Activated T-cell treated with anti-CD3 and anti-CD28 coated beads, Interleukin-2, amount 50 U/mL, for 1 hour (primary cell): ENCODE measurements around the gene ETF1.

Source experiments
- DNase-seq: peaks from one replicate; pipeline ENCODE4 v3.0.0-alpha.2; 2020

ETF1 gene

DNA sequence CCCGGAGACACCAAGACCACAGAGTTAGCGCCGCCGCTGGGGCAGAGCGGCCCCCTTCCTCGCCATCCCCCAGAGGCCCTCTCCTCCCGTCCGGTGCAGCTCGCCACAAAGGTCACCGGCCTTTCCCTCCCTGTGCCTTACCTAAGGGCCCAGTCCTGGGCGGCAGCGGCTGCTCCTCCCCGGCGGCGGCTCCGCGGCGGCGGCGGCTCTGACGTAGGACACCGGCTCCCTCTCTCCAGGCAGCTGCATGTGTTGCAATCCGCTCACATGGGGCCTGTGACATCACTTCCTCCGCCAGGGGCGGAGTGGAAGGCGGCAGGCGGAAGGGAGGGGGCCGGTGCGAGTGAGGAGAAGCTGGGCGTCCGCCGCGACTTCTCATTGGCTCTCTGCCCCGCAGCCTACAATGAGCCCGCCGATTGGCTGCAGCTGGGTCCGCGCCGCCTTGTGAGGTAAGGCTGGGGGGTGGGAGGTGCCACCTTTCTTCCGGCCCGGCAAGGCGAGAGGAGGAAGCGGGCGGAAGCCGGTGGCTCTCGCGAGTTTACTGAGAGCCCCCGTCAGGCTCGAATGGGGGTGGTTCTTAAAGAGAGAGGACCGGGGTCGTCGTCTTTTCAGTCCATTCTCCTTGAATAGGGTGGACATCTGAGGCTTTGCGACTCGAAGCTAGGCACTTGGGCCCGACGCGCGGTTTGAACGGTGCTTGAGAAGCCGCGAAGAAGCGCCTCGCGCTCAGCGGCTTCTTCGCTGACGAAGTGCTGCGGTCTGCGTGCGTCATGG, at the start of gene ETF1:
Gene ETF1 (minus strand): TSS at position 281 of the 774 bp plus-strand sequence. CDS start 318 bp downstream, outside the sequence.
- DNase-seq = peak; percentile 98

DNA sequence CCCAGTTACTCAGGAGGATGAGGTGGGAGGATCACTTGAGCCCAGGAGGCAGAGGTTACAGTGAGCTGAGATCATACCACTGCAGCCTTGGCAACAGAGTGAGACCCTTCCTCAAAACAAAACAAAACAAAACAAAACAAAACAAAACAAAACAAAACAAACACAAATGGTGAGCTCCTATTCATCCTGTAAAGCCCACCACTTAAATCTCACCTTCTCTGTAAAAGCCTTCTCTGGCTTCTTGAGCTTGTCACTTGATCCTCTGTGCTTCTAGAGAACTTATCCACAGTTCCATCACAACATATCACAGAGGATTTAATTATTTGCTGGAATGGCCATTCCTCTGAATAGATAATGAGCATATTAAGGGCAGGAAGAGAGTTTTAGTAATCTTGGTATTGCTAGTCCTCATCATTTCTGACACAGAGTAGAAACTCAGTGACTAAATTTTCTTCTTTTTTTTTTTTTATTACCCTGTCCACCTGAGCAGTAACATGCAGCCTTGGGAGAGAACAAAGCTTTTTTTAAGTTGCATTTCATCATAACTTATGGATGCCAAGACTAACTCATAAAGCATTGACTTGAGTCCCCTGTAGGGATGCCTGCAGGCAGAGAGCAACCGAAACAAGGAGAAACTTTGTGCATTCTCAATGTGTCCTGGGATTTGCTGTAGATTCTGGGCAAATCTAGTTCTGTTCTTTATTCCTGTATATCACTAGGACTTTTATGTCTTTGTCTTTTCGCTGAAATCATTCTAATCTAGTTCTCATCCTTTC, 45.2 kb upstream of the ETF1 start:
- no peak for DNase-seq

DNA sequence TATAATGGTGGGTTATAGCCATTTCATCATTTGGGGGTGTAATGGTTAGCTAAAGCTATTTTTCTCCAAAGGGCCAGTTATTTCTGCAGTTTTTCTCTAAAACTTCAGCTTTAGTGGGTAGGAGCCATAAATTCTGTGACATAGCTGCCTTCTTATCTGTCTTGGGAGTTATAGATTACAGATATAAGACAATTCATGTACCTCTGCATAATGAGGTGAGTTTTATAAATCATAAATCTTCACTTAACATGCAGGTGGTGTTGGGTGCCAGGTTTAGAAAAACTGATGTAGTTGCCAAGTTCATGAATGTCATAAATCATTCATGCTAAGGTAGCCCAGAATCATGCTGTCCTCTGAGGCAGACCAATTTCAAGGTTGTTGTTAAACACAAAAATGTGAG, 42.1 kb upstream of the ETF1 start:
- DNase-seq = no peak

DNA sequence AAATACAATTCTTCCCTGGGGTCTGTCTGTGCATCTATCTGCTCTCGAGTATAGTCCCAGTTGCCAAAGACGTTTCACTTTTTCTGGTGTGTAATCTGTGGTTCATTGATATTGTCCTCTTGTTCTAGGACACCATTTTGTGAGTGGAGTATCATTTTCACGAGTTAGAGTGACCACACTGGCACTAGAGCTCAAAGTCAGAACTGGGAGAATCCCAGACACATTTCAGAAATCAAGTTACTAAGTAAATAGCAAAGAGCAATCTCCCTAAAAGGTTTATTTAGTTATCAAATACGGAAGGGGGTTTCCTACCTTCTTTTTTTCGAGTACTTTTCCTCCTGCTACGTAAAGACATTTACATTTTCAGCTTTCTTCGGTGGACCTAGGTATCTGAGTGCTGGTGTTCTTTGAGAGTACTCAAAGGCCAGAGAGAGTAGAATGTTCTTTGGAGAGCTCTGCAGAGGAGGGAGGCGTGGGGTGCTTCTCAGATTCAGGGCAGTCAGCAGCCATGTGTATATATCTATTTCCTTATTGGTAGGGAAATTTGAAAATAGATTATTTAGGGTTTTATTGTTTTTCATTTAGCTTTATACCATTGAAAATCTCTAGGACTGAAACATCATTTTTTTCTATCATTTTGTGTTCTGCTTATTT, 41.1 kb upstream of the ETF1 start:
- no peak for DNase-seq

DNA sequence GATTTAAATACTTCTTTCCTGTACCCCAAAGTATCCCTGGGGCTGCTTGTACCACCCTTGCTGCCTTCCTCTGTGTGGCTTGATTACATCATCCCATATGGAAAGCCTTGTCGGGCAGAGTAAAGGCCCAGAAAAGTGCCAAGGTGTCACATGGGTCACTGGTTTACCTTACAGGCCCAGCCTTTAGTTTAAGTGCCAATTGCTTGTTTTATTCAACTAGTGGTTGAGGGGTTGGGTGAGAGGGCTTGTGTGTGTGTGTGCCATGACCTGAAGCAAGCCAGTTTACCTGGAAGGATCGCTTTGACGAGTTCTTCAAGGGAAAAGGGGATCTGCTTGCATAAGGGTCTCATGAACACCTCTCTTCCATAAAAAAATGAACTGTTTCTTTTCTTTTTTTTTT, 39.9 kb upstream of the ETF1 start:
- no peak for DNase-seq

DNA sequence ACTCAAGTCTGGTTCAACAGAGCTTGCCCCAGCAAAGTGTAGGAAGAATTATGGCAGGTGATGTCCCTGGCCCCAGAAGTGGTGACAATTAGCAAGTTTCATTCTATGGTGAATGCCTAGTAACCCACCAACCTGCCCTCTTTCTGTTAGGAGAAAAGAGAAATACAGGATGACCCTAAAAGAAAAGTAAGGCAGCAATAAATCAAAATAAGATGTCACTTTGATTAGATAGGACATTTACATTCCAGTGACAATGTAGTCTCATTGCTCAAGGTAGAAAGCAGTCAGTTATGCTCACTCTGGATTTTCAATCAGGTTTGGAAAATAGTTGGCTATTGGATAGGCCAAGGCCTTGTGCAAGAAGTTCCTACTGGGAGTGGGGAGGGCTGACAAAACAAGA, 37.7 kb upstream of the ETF1 start:
- DNase-seq = no peak

DNA sequence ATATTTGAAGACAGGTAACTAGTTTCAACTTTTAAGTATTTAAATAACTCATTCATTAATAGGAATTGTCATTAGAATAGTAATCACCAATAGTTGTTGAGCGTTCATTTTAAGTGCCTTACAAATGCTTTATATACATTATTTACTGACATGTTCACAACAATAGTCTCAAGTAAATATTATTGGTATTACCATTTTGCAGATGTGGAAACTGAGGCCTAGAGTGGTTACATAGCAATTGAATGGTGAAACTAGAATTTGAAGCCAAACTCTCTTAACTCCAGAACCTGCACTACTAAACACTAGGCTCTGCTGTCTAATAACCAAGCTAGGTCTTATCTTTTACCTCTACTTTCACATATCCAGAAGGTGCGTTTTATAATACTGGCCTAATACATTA, 37.0 kb upstream of the ETF1 start:
- no peak for DNase-seq

DNA sequence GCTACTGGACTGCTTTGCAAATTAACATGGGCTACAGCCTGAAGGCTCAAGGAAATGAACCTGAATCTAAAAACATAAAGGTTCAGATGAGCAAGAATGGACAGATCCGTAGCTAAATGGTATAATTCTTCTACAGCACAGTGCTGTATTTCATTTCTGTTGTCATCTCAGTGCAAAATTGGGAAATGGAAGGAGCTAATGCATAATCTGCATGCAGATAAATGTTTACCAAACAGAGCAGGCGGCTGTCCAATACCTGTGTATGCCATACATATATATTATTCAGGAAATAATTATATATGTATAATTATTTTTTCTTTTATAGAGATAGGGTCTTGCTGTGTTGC, 36.5 kb upstream of the ETF1 start:
- no peak for DNase-seq

DNA sequence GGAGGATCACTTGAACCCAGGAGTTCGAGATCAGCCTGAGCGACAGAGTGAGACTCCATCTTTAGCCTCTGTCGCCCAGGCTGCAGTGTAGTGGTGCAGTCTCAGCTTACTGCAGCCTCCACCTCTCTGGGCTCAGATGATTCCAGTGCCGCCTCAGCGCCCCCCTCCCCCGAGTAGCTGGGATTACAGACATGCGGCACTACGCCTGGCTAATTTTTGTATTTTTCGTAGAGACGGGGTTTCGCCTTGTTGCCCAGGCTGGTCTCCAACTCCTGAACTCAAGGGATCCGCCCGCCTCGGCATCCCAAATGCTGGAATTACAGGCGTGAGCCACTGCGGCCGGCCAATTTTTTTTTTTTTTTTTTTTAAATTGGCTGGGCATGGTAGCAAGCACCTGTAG, 34.4 kb upstream of the ETF1 start:
- DNase-seq = no peak

DNA sequence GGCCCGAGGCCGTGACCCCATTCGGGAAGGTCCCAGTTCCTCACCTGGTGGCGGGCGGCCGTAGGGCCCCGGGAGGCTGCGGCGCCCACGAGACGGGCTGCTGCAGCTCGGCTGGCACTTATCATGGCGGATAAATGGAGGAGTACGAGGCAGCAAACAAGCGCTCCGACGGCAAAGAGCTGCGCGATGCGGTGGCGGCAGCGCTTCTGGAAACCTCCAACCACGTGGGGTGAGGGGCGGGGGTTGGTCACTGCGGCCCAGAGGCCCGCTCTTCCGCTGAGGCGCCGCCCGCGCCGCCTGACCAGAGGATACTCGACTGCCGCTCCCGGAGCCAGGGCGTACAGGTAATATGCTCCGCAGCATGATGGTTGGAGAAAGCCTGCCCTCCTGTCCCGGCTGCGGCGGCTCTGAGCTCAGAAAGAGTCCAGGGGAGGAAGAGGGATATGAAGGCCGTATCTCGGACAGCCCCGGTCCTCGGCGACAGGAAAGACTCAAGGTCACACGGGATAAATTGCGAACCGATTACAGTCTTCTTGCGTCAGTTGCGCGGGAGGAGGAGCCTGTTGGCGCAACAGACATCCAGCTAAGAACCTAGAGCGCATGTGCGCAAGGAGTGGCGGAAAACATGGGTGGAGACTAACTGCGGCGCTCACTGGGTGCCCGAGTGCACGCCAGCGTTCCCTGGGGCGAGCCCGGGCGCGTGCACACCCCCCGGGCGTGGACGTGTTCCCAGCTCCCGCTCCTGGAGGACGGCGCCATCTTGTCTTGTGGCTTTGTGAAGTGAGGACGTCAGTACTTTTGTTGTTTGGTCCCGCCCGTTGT, 32.4 kb upstream of the ETF1 start, which contains the start of gene HSPA9:
Gene HSPA9 (minus strand): TSS at position 208 of the 822 bp plus-strand sequence. CDS start 83 bp downstream, at position 125.
- DNase-seq = peak; percentile 96

DNA sequence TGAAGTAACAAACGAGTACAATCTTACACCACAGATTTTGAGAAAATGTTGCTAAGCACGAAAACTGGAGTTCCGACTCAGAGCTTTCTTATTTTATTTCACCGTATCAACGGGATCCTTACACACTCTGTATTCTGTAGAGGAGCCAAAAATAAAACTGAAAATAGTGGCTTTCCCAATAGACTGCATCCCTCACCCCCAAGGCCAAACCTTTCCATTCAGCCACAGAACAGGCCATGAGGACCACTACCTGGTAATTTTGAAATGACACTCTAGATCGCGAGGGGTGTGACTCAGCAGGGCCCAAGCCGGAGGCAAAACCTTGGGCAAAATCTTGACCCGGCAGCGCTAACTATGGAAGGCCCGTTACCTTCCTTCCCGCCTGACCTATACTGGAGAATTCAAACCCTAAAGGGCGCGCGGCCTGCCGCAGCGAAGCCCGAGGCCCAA, 31.7 kb upstream of the ETF1 start:
- DNase-seq = no peak

DNA sequence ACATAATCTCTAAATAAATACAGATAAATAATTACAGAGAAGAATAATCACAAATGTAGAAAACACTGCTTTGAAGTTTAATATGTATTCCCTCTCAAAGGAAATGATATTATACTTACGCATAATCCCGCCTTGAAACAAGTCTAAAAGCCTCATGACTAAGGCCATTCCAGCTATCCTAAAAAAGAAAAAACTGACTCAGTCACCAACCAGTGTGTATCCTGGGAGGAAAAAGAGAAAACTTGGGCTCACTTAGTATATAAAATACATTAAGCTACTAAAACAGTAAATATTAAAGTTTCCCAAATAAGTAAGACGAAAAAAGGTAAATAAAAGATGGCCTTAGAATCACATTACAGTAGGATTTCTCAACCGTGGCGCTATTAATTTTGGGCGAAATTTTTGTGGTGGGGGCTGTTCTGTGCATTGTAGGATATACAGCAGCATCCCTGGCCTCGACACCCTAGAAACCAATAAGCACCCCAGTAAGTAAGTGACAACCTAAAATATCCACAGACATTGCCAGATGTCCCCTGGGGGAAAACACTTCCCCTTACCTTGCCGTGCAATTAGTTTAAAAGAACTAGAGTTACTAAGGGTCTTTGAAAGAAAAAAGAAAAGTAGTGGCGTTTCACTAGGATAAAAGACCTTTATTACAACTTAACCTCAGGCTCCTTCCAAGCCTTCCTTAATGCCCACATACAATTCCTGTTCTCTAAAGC, 31.1 kb upstream of the ETF1 start:
- no peak for DNase-seq

DNA sequence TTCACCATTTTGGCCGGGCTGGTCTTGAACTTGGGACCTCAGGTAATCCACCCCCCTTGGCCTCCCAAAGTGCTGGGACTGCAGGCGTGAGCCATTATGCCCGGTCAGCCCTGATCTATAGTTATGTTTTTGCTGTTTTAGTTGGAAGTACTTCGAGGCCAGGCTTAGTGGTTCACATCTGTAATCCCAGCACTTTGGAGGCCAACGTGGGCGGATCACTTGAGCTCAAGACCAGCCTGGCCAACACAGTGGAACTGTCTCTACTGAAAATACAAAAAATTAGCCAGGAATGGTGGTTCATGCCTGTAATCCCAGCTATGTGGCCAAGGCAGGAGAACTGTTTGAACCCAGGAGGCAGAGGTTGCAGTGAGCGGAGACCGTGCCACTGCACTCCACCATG, 30.2 kb upstream of the ETF1 start:
- no peak for DNase-seq

DNA sequence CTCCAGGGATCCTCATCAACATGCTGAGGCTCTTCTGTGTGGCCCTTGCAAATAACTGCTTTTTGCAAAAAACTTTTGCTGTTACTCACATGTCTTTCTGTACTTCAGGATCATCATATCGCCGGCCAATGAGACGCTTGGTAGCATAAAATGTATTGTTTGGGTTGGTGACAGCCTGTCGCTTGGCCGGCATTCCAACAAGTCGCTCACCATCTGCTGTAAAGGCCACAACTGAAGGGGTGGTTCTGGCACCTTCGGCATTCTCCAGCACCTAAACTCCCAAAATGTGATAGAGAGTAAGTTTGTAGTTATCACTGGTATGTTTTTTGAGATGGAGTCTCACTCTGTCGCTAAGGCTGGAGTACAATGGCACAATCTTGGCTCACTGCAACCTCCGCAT, 27.8 kb upstream of the ETF1 start:
- no peak for DNase-seq

DNA sequence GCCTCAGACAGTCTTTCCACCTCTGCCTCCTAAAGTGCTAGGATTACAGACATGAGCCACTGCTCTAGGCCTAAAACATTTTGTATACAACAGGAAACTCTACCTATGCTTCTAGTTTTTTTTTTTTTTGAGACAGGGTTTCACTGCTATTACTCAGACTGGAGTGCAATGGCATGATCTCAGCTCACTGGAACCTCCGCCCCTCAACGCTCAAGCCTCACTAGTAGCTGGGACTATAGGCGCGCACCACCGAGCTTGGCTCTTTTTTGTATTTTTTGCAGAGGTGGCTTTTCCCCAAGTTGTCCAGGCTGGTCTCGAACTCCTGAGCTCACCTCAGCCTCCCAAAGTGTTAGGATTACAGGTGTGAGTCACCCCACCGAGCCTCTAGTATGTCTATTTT, 26.7 kb upstream of the ETF1 start:
- DNase-seq = no peak

DNA sequence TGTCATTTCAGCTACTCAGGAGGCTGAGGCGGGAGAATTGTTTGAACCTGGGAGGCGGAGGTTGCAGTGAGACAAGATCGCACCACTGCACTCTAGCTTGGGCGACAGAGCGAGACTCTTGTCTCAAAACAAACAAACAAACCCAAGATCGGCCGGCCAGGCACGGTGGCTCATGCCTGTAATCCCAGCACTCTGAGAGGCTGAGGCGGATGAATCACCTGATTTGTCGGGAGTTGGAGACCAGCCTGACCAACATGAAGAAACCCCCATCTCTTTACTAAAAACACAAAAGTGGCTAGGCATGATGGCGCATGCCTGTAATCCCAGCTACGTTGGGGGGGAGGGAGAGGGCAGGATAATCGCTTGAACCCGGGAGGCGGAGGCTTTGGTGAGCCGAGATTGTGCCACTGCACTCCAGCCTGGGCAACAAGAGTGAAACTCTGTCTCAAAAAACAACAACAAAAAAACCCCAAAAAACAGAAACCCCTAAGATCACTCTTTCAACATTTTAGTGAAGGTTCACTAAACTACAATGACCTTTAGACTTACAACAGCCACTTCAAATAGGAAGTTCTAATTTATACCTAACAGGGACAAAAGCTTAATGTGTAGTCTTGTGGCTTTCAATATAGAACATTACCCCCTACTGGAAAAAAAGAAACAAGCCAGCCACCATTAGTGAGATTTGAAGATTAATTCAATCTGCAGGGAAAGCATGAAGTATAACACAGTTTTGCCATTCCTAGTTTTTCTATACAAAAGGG, 25.2 kb upstream of the ETF1 start:
- no peak for DNase-seq

DNA sequence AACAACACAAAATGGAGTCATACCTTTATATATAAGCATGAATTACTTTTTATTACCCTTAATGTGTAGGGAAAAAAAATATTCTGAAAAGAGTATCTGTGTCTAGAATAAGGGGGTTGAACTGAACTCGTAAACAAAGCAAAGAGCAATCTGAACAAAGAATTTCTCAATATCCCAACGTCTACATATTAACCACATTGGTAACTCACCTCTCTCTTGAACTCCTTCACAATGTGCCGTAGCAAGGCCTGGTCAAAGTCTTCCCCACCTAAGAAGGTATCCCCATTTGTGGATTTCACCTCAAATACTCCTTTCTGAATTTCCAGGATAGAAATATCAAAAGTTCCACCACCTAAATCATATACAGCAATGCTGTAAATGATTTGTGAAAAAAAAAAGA, 23.8 kb upstream of the ETF1 start:
- no peak for DNase-seq

DNA sequence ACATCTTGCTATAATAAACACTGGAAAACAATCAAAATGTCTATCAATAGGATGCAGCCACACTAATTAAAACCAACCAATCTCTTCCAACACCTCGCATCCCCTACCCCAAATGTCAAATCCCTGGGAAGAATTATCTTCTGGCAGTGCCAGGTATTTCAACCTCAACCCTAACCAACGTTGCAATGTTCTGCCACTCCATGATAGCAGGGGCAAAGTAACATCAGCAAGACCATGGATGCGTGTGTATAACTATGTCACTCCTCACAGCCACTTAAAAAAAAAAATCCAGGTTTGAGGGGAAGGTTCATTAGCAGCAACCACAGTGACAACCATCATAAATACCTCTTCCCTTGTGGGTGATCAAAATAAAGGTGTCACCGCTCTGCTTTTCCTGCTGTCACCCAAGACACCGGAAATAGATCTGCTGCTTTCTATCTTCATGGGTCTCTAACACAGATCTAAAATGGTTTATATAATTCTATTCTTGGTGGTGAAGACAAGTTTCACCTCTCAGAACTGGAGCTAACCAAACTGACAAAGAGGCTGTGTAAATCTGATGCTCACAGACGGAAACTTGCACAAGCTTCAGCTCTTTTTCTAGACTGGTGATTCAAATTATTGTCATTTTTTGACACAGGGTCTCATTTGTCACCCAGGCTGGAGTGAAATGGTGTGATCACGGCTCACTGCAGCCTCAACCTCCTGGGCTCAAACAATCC, 22.2 kb upstream of the ETF1 start:
- no peak for DNase-seq

DNA sequence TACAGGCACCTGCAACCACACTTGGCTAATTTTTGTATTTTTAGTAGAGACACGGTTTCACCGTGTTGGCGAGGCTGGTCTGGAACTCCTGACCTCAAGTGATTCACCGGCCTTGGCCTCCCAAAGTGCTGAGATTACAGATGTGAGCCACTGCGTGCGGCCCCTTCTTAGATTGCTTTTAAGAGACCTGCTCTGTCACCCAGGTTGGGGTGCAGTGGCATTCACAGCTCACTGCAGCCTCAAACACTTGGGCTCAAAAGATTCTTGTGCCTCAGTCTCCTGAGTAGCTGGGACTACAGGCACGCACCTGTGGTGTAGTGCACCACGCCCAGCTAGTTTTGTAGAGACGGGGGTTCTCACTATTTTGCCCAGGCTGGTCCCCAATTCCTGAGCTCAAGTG, 21.2 kb upstream of the ETF1 start:
- no peak for DNase-seq

DNA sequence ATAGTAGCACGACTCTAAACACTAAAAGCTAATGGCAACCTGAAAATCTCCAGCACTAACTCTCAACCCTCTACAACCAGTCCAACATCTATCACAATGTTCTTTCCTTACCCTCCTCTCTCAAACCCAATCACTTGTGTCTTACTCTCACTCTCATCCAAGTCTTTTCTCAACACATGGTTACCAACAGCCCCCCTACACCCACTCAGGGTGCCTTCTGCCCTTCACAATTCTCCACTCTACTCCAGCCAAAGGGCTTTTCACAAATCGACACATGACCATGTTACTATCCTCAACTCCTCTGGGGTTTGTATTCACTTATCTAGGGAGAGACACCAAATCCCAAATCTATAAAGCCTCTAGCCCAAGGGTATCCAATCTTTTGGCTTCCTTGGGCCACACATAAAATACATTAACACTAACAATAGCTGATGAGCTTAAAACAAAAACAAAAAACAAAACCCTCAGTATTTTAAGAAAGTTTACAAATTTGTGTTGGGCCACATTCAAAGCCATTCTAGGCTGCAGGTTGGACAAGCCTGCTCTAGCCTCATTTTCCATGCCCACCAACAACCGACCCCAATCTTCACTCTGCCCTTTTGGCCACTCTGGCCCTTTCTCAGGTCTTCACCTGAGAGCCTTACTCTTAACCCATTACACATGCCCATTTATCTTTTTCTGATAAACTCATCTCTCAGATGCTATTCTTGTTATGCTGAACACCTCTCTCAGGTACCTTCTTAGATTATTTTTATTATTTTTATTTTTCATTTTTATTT, 20.5 kb upstream of the ETF1 start:
- DNase-seq = no peak
